ENCODE results near the gene AGAP1. TPM values are rescaled to one million over a fixed set of nuclear protein-coding genes. Genes with fewer than 3 reads are reported as not detected.

AGAP1 gene
- total RNA-seq, 4 donors from 2014 or later, result 23.4 to 46.5 (median 29.3) TPM

DNA sequence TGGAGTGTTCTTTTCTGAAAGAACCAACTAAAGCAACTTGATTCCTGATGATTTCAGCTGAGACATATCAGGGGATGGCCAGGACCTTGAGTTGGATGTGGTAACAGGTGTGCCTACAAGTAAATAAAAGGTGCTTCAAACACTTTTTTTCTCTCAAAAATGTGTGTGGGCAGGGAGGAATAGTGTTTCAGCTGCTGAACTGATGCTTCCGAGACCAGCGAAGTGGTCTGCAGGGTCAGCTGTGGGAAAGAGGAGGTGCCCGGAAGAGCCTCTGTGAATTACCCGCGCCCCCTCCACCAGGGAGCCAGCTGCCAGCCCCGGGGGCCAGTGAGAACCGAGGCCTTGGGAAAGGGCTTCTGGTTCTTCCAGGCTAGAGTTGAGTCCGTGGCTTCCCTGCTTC is 425.0 kb downstream of the AGAP1 start:
- no peak overlapping the region for H3K27ac ChIP-seq
- intact Hi-C loops (cut with DNase I), result no loop called here
- no peak overlapping the region for H3K4me3 ChIP-seq (replicated peaks in 1 of 3)
- no peaks in the 10 kb centered on the region for H3K27me3 ChIP-seq
- no peaks in the 10 kb centered on the region for H3K36me3 ChIP-seq
- 92 to 93% methylated on average over 8 of the region's 8 CpGs for WGBS, 2 donors
- no peak for DNase-seq
- no peaks in the 10 kb centered on the region for H3K9me3 ChIP-seq
- no peaks in the 10 kb centered on the region for H3K4me1 ChIP-seq
- no peak for TF ChIP-seq POLR2A (IDR thresholded peaks at IDR 0.05)
- TF ChIP-seq, protein P1, sequence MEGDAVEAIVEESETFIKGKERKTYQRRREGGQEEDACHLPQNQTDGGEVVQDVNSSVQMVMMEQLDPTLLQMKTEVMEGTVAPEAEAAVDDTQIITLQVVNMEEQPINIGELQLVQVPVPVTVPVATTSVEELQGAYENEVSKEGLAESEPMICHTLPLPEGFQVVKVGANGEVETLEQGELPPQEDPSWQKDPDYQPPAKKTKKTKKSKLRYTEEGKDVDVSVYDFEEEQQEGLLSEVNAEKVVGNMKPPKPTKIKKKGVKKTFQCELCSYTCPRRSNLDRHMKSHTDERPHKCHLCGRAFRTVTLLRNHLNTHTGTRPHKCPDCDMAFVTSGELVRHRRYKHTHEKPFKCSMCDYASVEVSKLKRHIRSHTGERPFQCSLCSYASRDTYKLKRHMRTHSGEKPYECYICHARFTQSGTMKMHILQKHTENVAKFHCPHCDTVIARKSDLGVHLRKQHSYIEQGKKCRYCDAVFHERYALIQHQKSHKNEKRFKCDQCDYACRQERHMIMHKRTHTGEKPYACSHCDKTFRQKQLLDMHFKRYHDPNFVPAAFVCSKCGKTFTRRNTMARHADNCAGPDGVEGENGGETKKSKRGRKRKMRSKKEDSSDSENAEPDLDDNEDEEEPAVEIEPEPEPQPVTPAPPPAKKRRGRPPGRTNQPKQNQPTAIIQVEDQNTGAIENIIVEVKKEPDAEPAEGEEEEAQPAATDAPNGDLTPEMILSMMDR (IDR thresholded peaks at IDR 0.05), result no peak

DNA sequence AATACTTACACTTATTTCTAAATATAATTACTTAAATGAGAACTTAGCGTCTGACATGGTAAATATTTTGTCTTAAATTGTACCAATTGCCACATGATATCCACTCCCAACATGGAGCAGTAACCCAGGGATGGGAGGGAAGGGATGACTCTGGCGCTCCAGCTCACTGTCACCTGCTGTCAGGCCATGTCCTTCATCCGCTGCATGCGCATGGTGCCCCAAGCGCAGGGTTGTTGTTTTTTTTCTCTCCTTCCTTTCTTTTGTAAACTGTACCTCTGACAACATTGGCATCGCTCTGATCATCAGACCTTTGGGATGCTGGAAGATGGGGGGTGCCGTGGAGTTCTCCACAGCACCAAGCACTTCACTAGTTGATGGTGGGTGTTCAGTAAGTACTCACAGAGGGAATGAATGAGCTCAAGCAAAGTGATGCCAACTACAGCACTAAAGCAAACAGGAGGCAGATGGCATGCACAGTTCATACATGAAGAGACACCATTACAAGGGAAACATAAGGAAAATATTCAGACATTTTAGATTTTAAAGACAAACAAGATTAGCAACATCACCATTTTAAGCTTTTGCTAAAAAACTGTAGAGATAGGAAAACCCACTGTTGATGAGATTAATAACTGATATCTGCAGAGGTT is 426.5 kb downstream of the AGAP1 start:
- Histone ChIP-seq H3K4me3 (replicated peaks in 1 of 3) (no peak overlapping the region), H3K36me3 (no peaks in the 10 kb centered on the region), H3K4me1 (no peaks in the 10 kb centered on the region), H3K27ac (no peak overlapping the region), H3K9me3 (no peaks in the 10 kb centered on the region), H3K27me3 (no peaks in the 10 kb centered on the region)
- TF ChIP-seq, protein P1 (IDR thresholded peaks at IDR 0.05), result no peak
- no peak for TF ChIP-seq POLR2A (IDR thresholded peaks at IDR 0.05)
- no peak for DNase-seq
- 98% methylated on average over 7 of the region's 7 CpGs for WGBS, 2 donors
- intact Hi-C loops (cut with DNase I), result no loop called here

DNA sequence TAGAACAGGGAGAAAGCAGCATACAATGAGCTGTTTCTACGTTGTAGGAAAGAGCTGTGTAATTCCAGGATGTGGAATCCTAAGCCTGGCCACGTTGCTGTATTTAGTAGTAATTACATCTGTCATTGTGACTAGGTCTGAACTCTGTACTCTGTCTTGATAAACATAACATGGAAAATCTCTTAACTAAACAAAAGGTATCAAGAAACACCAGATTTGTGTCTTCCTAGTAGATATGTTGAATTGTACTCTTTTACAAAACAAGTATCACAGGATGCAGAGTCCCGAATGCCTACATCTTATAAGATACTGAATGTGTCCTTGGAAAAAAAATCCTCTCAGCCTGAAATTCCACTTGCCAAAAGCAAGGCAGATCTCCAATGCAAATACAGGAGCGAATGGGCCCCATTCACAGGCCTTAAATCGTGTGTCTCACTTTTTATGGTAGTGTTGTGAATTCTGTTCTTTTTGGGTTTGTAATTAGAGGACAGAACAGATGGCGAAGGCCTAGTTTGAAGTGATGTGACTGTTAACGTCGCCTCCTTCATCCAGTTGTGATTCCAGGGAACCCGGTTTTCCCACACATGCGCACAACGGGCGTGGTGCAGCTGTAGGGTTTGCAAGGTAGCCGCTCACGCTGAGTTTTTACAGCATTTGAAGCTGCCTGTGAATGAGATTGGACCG is 427.8 kb downstream of the AGAP1 start:
- Histone ChIP-seq H3K36me3 (no peaks in the 10 kb centered on the region), H3K4me1 (no peaks in the 10 kb centered on the region), H3K4me3 (replicated peaks in 1 of 3) (no peak overlapping the region), H3K9me3 (no peaks in the 10 kb centered on the region), H3K27me3 (no peaks in the 10 kb centered on the region), H3K27ac (no peak overlapping the region)
- DNase-seq, result no peak
- 91 to 92% methylated on average over 15 of the region's 15 CpGs for WGBS, 2 donors
- intact Hi-C loops (cut with DNase I), result no loop called here
- TF ChIP-seq POLR2A (IDR thresholded peaks at IDR 0.05), result no peak
- TF ChIP-seq, protein P1 (IDR thresholded peaks at IDR 0.05), result no peak

DNA sequence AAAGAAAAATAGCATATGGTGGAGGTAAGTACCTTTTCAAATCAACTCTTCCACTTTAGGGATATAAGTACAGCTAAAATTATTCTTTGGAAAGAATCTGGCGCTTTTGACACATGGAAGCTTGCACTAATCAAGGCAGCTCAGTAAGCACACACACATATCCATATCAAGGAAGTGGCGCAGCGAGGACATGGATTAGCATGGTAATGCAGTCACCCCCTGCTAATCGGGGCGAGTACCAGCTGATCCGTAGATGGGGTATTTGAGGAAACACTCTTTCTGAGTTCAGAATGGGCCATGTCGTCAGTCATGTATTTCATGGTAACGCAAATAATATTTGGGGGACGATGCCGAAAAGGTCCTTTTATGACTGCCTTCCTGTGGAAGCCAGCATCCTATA is 429.0 kb downstream of the AGAP1 start:
- intact Hi-C loops (cut with DNase I), result no loop called here
- no peak overlapping the region for H3K27ac ChIP-seq
- H3K36me3 ChIP-seq, result no peaks in the 10 kb centered on the region
- DNase-seq, result no peak
- TF ChIP-seq, protein P1 (IDR thresholded peaks at IDR 0.05), result no peak
- no peak for TF ChIP-seq POLR2A (IDR thresholded peaks at IDR 0.05)
- H3K27me3 ChIP-seq, result no peaks in the 10 kb centered on the region
- H3K4me1 ChIP-seq, result no peaks in the 10 kb centered on the region
- H3K9me3 ChIP-seq, result no peaks in the 10 kb centered on the region
- no peak overlapping the region for H3K4me3 ChIP-seq (replicated peaks in 1 of 3)
- WGBS, 2 donors, result 89 to 96% methylated on average over 10 of the region's 10 CpGs

Measured in thyroid gland (tissue), 4 donors.